Nephron progenitor cell (in vitro differentiated cells): Measurements from ENCODE around the gene EN2.
A peak's percentile ranks its signal among the peaks of the same experiment; 100 is the strongest.

Experiments
- DNase-seq: peaks from one replicate; pipeline ENCODE4 v3.0.0; 2021
- H3K27ac Mint-ChIP-seq: 2 replicates; pipeline ENCODE4 v1.8.0; 2021; ENCODE audit warnings: mild to moderate bottlenecking, moderate library complexity, mixed read lengths
- H3K27me3 Mint-ChIP-seq: 2 replicates; pipeline ENCODE4 v1.8.0; 2021; ENCODE audit warnings: mild to moderate bottlenecking, low read depth, mixed read lengths; ENCODE audit not compliant: poor library complexity
- H3K36me3 Mint-ChIP-seq: 2 replicates; pipeline ENCODE4 v1.8.0; 2021; ENCODE audit warnings: low read depth, mixed read lengths
- H3K4me1 Mint-ChIP-seq: 2 replicates; pipeline ENCODE4 v1.8.0; 2021; ENCODE audit warnings: mixed read lengths
- H3K4me3 Mint-ChIP-seq: 2 replicates; pipeline ENCODE4 v1.8.0; 2021; ENCODE audit warnings: mild to moderate bottlenecking, moderate library complexity, mixed read lengths
- H3K9me3 Mint-ChIP-seq: 2 replicates; pipeline ENCODE4 v1.8.0; 2021; ENCODE audit warnings: mild to moderate bottlenecking, moderate library complexity, mixed read lengths
- CTCF ChIP-seq: fragments of 200-600 bp; sonication (generic); IDR thresholded peaks from 2 replicates; pipeline ENCODE4 v1.5.0; 2021; ENCODE audit warnings: antibody characterized with exemption

Gene EN2

GRCh38 chr7:155464183-155464582, 6.3 kb downstream of the EN2 start:
- peaks cover 100% of the 10 kb centered on the region for H3K27me3 Mint-ChIP-seq
- H3K36me3 Mint-ChIP-seq, result no peaks in the 10 kb centered on the region
- H3K9me3 Mint-ChIP-seq, result no peaks in the 10 kb centered on the region
- H3K27ac Mint-ChIP-seq, result no peak overlapping the region
- H3K4me3 Mint-ChIP-seq, result no peak overlapping the region
- no peak for TF ChIP-seq CTCF
- no peak for DNase-seq
- H3K4me1 Mint-ChIP-seq, result peaks cover 2% of the 10 kb centered on the region

- H3K36me3 Mint-ChIP-seq, result no peaks in the 10 kb centered on the region
- no peak overlapping the region for H3K27ac Mint-ChIP-seq
- H3K27me3 Mint-ChIP-seq, result peaks cover 100% of the 10 kb centered on the region
- no peaks in the 10 kb centered on the region for H3K9me3 Mint-ChIP-seq
- DNase-seq, result no peak
- H3K4me1 Mint-ChIP-seq, result no peaks in the 10 kb centered on the region
- TF ChIP-seq CTCF, result no peak
- no peak overlapping the region for H3K4me3 Mint-ChIP-seq
Measured at GRCh38 chr7:155464948-155465739, 7.2 kb downstream of the EN2 start.

GRCh38 chr7:155465761-155466141, 7.8 kb downstream of the EN2 start:
- H3K4me3 Mint-ChIP-seq, result no peak overlapping the region
- no peak for DNase-seq
- H3K27me3 Mint-ChIP-seq, result peaks cover 100% of the 10 kb centered on the region
- H3K27ac Mint-ChIP-seq, result no peak overlapping the region
- TF ChIP-seq CTCF, result no peak
- H3K36me3 Mint-ChIP-seq, result no peaks in the 10 kb centered on the region
- no peaks in the 10 kb centered on the region for H3K9me3 Mint-ChIP-seq
- no peaks in the 10 kb centered on the region for H3K4me1 Mint-ChIP-seq

- Mint-ChIP-seq H3K36me3 (no peaks in the 10 kb centered on the region), H3K4me3 (no peak overlapping the region), H3K4me1 (peaks cover 3% of the 10 kb centered on the region), H3K27ac (no peak overlapping the region), H3K9me3 (no peaks in the 10 kb centered on the region), H3K27me3 (peaks cover 100% of the 10 kb centered on the region)
- TF ChIP-seq CTCF, result no peak
- peak; percentile 43 for DNase-seq
Measured at GRCh38 chr7:155466142-155466813, 8.3 kb downstream of the EN2 start.

GRCh38 chr7:155466814-155467733, 9.1 kb downstream of the EN2 start:
- H3K36me3 Mint-ChIP-seq, result no peaks in the 10 kb centered on the region
- H3K9me3 Mint-ChIP-seq, result no peaks in the 10 kb centered on the region
- peak; percentile 72 for DNase-seq
- H3K27ac Mint-ChIP-seq, result no peak overlapping the region
- peaks cover 10% of the 10 kb centered on the region for H3K4me1 Mint-ChIP-seq
- TF ChIP-seq CTCF, result peak; percentile 27
- H3K27me3 Mint-ChIP-seq, result peaks cover 100% of the 10 kb centered on the region
- no peak overlapping the region for H3K4me3 Mint-ChIP-seq
